Common myeloid progenitor, CD34-positive (primary cell): ENCODE data around the gene CFAP61.
A peak's percentile ranks its signal among the peaks of the same experiment; 100 is the strongest.

ENCODE experiments used
- CTCF ChIA-PET: fragments of 350-600 bp; sonication (Branson Sonifier 250); formaldehyde crosslinking; loops from one replicate; lab custom pipeline; 2021; ENCODE audit warnings: antibody characterized with exemption; lab: Charles Lee
- POLR2A ChIA-PET: fragments of 350-600 bp; sonication (Branson Sonifier 250); formaldehyde crosslinking; loops from one replicate; lab custom pipeline; 2021; ENCODE audit warnings: antibody characterized with exemption; lab: Charles Lee
- DNase-seq, 3 donors: peaks; one replicate each; pipeline versions ENCODE4 v3.0.0 to v3.0.0-alpha.2; 2013
- H3K27ac ChIP-seq, 2 experiments: 1 replicate in 1 of 2; 2 replicates in 1 of 2; pipeline ENCODE4 v1.7.0; 2013; ENCODE audit warnings: inconsistent platforms in 2 of 2, low read length in 2 of 2, mild to moderate bottlenecking in 2 of 2, low read depth in 1 of 2, moderate library complexity in 1 of 2; ENCODE audit not compliant: severe bottlenecking in 2 of 2, insufficient read depth in 1 of 2, poor library complexity in 1 of 2
- H3K27me3 ChIP-seq, 5 experiments: replicated peaks in 2 of 5; 1 replicate in 3 of 5; 2 replicates in 2 of 5; pipeline versions ENCODE4 v1.6.1 to v1.7.0; 2013; ENCODE audit warnings: low read length in 4 of 5, mild to moderate bottlenecking in 2 of 5, moderate library complexity in 2 of 5, inconsistent platforms in 1 of 5; ENCODE audit not compliant: insufficient read depth in 5 of 5, control insufficient read depth in 4 of 5
- H3K36me3 ChIP-seq, 4 experiments: 1 replicate in 2 of 4; 2 replicates in 2 of 4; pipeline versions ENCODE4 v1.6.1 to v1.7.0; 2013; ENCODE audit warnings: low read length in 3 of 4, control low read depth in 1 of 4, mild to moderate bottlenecking in 1 of 4; ENCODE audit not compliant: control insufficient read depth in 4 of 4, insufficient read depth in 4 of 4
- H3K4me1 ChIP-seq, 4 experiments: 1 replicate in 3 of 4; 2 replicates in 1 of 4; pipeline versions ENCODE4 v1.6.1 to v1.7.1; 2013; ENCODE audit warnings: low read length in 3 of 4, mild to moderate bottlenecking in 3 of 4, control low read depth in 1 of 4, inconsistent platforms in 1 of 4, moderate library complexity in 1 of 4; ENCODE audit not compliant: control insufficient read depth in 4 of 4, insufficient read depth in 4 of 4; ENCODE audit errors: control extremely low read depth in 1 of 4
- H3K4me3 ChIP-seq, 7 experiments: 1 replicate in 4 of 7; 2 replicates in 3 of 7; pipeline versions ENCODE4 v1.5.1 to v1.7.0; 2013; ENCODE audit warnings: mild to moderate bottlenecking in 7 of 7, low read length in 6 of 7, moderate library complexity in 6 of 7, inconsistent platforms in 2 of 7, low read depth in 2 of 7, control low read depth in 1 of 7; ENCODE audit not compliant: insufficient read depth in 4 of 7, control insufficient read depth in 1 of 7; ENCODE audit errors: extremely low read depth in 1 of 7
- H3K9me3 ChIP-seq, 5 experiments: 1 replicate in 4 of 5; 2 replicates in 1 of 5; pipeline versions ENCODE4 v1.6.1 to v1.7.1; 2013; ENCODE audit warnings: low read length in 4 of 5, mild to moderate bottlenecking in 2 of 5, inconsistent platforms in 1 of 5, low read depth in 1 of 5, moderate library complexity in 1 of 5; ENCODE audit not compliant: control insufficient read depth in 4 of 5, insufficient read depth in 2 of 5; ENCODE audit errors: control extremely low read depth in 1 of 5
- WGBS: methylation state at CpG from one replicate; pipeline ENCODE4 v1.1.5; 2013; ENCODE audit not compliant: insufficient coverage; 5-methylcytosine and 5-hydroxymethylcytosine counted together

Gene CFAP61

GRCh38 chr20:20031790-20032189 lies 20.5 kb upstream of the CFAP61 start:
- Histone ChIP-seq H3K36me3 (peaks cover 29 to 85% (median 54%) of the 10 kb centered on the region in 4 experiments), H3K4me3 (no peak overlapping the region), H3K27ac (no peak overlapping the region), H3K27me3 (no peaks in the 10 kb centered on the region), H3K9me3 (no peaks in the 10 kb centered on the region), H3K4me1 (no peaks in the 10 kb centered on the region)
- WGBS = 100% methylated on average over 4 of the region's 5 CpGs
- POLR2A ChIA-PET = no interaction called here
- CTCF ChIA-PET = interaction anchor here (1.4 kb wide), 1 partner anchor 16 kb away, joined by 3 read pairs; no protein-coding TSS in a partner anchor
- DNase-seq = no peak

GRCh38 chr20:20034486-20034885 lies 17.8 kb upstream of the CFAP61 start:
- CTCF ChIA-PET = no interaction called here
- no peak for DNase-seq
- Histone ChIP-seq H3K4me3 (no peak overlapping the region), H3K4me1 (no peaks in the 10 kb centered on the region), H3K27me3 (no peaks in the 10 kb centered on the region), H3K9me3 (no peaks in the 10 kb centered on the region), H3K36me3 (peaks cover 32 to 93% (median 63%) of the 10 kb centered on the region in 4 experiments), H3K27ac (no peak overlapping the region)
- WGBS = 100% methylated on average over 2 of the region's 4 CpGs
- POLR2A ChIA-PET = no interaction called here

GRCh38 chr20:20036756-20037155 lies 15.6 kb upstream of the CFAP61 start:
- ChIA-PET POLR2A (no interaction called here), CTCF (no interaction called here)
- H3K4me3 ChIP-seq = no peak overlapping the region
- H3K9me3 ChIP-seq = no peaks in the 10 kb centered on the region
- H3K27ac ChIP-seq = no peak overlapping the region
- WGBS = 100% methylated on average over 3 of the region's 3 CpGs
- H3K4me1 ChIP-seq = no peaks in the 10 kb centered on the region
- H3K27me3 ChIP-seq = no peaks in the 10 kb centered on the region
- peaks cover 33 to 98% (median 71%) of the 10 kb centered on the region in 4 experiments for H3K36me3 ChIP-seq
- DNase-seq = no peak

- Histone ChIP-seq H3K4me1 (no peaks in the 10 kb centered on the region), H3K27me3 (no peaks in the 10 kb centered on the region), H3K9me3 (no peaks in the 10 kb centered on the region), H3K36me3 (peaks cover 35 to 98% (median 72%) of the 10 kb centered on the region in 4 experiments), H3K4me3 (no peak overlapping the region), H3K27ac (no peak overlapping the region)
- no peak for DNase-seq
- WGBS = 94% methylated on average over 5 of the region's 5 CpGs
- ChIA-PET CTCF (no interaction called here), POLR2A (no interaction called here)
Measured at GRCh38 chr20:20037960-20038359, 14.4 kb upstream of the CFAP61 start.

GRCh38 chr20:20038586-20038985 lies 13.7 kb upstream of the CFAP61 start:
- 94% methylated on average over 6 of the region's 6 CpGs for WGBS
- no peak overlapping the region for H3K4me3 ChIP-seq
- ChIA-PET CTCF (no interaction called here), POLR2A (no interaction called here)
- H3K4me1 ChIP-seq = no peaks in the 10 kb centered on the region
- no peak for DNase-seq
- peaks cover 37 to 98% (median 76%) of the 10 kb centered on the region in 4 experiments for H3K36me3 ChIP-seq
- no peak overlapping the region for H3K27ac ChIP-seq
- H3K27me3 ChIP-seq = no peaks in the 10 kb centered on the region
- no peaks in the 10 kb centered on the region for H3K9me3 ChIP-seq

GRCh38 chr20:20039752-20040387 lies 12.5 kb upstream of the CFAP61 start:
- POLR2A ChIA-PET = no interaction called here
- Histone ChIP-seq H3K4me1 (no peaks in the 10 kb centered on the region), H3K27ac (no peak overlapping the region), H3K36me3 (peaks cover 42 to 99% (median 74%) of the 10 kb centered on the region in 4 experiments), H3K4me3 (no peak overlapping the region), H3K9me3 (no peaks in the 10 kb centered on the region), H3K27me3 (no peaks in the 10 kb centered on the region)
- DNase-seq = no peak
- 100% methylated on average over 1 of the region's 6 CpGs for WGBS
- CTCF ChIA-PET = no interaction called here

GRCh38 chr20:20051767-20052073 lies 612 bp upstream of the CFAP61 start:
- ChIA-PET POLR2A (interaction anchor here (0.6 to 1.1 kb wide), 2 partner anchors 9 to 1463 kb away, joined by 3 to 4 read pairs; no protein-coding TSS in a partner anchor), CTCF (interaction anchor here (1.3 to 1.7 kb wide), 5 partner anchors 10 to 55 kb away, joined by 4 to 12 read pairs (median 7); partner anchors contain the start of gene NAA20)
- Histone ChIP-seq H3K36me3 (peaks cover 11 to 37% (median 26%) of the 10 kb centered on the region in 4 experiments), H3K9me3 (no peaks in the 10 kb centered on the region), H3K4me3 (peak overlapping the region; percentile 82 to 100 (median 92)), H3K4me1 (peaks cover 10 to 31% (median 24%) of the 10 kb centered on the region in 4 experiments), H3K27ac (peak overlapping the region; percentile 82 to 93), H3K27me3 (no peaks in the 10 kb centered on the region)
- no peak for DNase-seq
- WGBS = 3% methylated on average over 13 of the region's 13 CpGs
